HG03045 (cell line): ENCODE results near the gene STK32A.
"Not testable (repeated sequence)": the region's sequence is repeated elsewhere in the genome, so short reads cannot be mapped to it uniquely, and the experiment has no call there.

Experiments
- ATAC-seq: cut with Tn5 transposase; IDR thresholded peaks from one replicate; pipeline ENCODE4 v1.9.1; 2021; ENCODE audit warnings: mild to moderate bottlenecking, moderate library complexity; ENCODE audit not compliant: unreplicated experiment

Gene STK32A

GRCh38 chr5:147341345-147341744 is 106.5 kb downstream of the STK32A start:
- ATAC-seq, result no peak

GRCh38 chr5:147344861-147345260 is 110.0 kb downstream of the STK32A start:
- ATAC-seq, result no peak

- no peak for ATAC-seq
Measured at GRCh38 chr5:147346006-147346561, 111.3 kb downstream of the STK32A start.

GRCh38 chr5:147348046-147348445 is 113.2 kb downstream of the STK32A start:
- no peak for ATAC-seq

GRCh38 chr5:147348451-147348850 is 113.6 kb downstream of the STK32A start:
- no peak for ATAC-seq

- no peak for ATAC-seq
Measured at GRCh38 chr5:147349241-147349640, 114.4 kb downstream of the STK32A start.

GRCh38 chr5:147359101-147359500 is 124.3 kb downstream of the STK32A start:
- no peak for ATAC-seq

GRCh38 chr5:147359581-147359980 is 124.8 kb downstream of the STK32A start:
- no peak for ATAC-seq

- no peak for ATAC-seq
Measured at GRCh38 chr5:147360816-147361215, 126.0 kb downstream of the STK32A start.

- no peak for ATAC-seq
Measured at GRCh38 chr5:147361441-147362175, 126.8 kb downstream of the STK32A start.

- not testable (repeated sequence) for ATAC-seq
Measured at GRCh38 chr5:147367381-147367780, 132.6 kb downstream of the STK32A start.

- ATAC-seq, result no peak
Measured at GRCh38 chr5:147369742-147370374, 135.0 kb downstream of the STK32A start.

- ATAC-seq, result no peak
Measured at GRCh38 chr5:147371290-147371689, 136.5 kb downstream of the STK32A start.

GRCh38 chr5:147372191-147372590 is 137.4 kb downstream of the STK32A start:
- no peak for ATAC-seq

GRCh38 chr5:147373328-147373727 is 138.5 kb downstream of the STK32A start:
- ATAC-seq, result no peak

- ATAC-seq, result no peak
Measured at GRCh38 chr5:147375151-147375550, 140.3 kb downstream of the STK32A start.

- ATAC-seq, result no peak
Measured at GRCh38 chr5:147377682-147378081, 142.9 kb downstream of the STK32A start.

GRCh38 chr5:147381555-147381954 is 146.7 kb downstream of the STK32A start:
- ATAC-seq, result no peak

GRCh38 chr5:147382776-147383175 is 147.9 kb downstream of the STK32A start:
- ATAC-seq, result no peak

GRCh38 chr5:147384346-147385193 is 149.7 kb downstream of the STK32A start:
- no peak for ATAC-seq

GRCh38 chr5:147387109-147387508 is 152.3 kb downstream of the STK32A start:
- ATAC-seq, result no peak
